Muscle of back (tissue), 11 donors: ENCODE measurements around the gene RASSF5. TPM values are rescaled to one million over a fixed set of nuclear protein-coding genes. Genes with fewer than 3 reads are reported as not detected.

Source experiments
- DNase-seq, 3 donors: peaks; one replicate each; pipeline versions ENCODE4 v3.0.0 to v3.0.0-alpha.2; 2013
- polyA plus RNA-seq, 10 donors: library from polyadenylated mRNA; unstranded; fragments of 120-200 nt; gene quantifications; one replicate each; pipeline ENCODE4 v1.2.1, GENCODE V29; 2013; ENCODE audit not compliant: insufficient read length in 10 of 10

RASSF5 gene
- polyA plus RNA-seq, 10 donors = 5.9 to 12.8 (median 8.0) TPM

DNA sequence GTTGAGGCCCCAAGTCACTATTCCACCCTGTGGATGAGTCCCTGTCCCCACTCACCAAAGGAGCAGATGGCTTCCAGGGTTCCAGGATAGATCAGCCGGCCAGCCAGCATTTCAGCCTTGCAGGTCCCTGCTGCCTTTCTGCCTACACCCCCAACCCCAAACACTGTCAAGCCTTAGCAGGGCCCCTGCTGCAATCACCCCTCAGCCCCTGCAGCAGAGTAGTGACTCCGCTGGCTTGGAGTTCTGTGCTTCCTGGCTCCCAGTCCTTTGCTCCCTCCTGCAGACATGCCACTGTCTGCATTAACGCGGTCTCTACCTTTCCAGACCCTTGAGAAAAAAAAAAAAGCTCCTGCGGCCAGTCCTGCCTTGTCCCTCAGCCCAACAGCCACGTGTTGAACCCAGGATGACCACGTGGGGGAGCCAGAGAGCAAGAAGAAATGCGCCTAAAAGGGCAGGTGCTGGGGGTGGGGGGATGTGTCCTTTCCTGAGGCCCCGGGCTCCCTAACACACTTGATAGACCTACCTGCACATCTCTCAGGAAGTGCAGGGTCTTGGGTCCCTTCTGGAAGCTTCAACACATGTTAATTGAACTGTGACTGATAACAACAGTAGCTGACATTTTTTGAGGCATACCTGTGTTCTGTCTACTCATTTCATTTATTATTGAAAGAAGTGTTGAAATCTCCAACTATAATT, 37.4 kb downstream of the RASSF5 start:
- DNase-seq = peak; percentile 42 to 81 (median 69)

DNA sequence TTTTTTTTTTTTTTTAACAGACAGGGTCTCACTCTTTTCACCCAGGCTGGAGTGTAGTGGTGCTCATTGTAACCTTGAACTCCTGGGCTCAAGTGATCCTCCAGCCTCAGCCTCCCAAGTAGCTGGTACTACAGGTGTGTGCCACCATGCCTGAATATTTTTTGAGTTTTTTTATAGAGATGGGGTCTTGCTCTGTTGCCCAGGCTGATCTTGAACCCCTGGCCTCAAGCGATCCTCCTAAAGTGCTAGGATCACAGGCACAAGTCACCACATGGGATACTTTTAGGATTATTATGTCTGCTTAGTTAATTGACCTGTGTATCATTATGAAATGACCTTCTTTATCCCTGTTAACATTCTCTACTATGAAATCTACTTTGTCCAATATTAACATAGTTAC, 38.0 kb downstream of the RASSF5 start:
- DNase-seq = no peak

GRCh38 chr1:206547104-206547503, 39.8 kb downstream of the RASSF5 start:
- no peak for DNase-seq

GRCh38 chr1:206550446-206550845, 43.1 kb downstream of the RASSF5 start:
- no peak for DNase-seq

GRCh38 chr1:206551296-206551985, 44.1 kb downstream of the RASSF5 start:
- DNase-seq = no peak

DNA sequence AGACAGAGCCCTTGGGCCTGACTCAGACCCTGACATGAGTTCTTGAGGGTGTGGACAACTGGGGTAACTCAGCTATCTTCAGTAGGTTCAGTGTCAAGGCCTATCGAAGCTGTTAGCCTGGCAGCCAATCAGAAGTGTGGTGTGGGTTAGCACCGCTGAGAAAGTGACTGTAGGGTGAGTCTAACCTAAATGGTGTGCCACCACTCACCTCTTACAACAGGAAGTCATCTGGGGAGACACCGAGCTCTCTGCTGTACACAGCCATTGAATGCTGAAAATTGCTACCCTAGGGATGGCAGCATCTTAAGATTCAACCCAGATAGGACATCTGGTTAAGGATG, 44.6 kb downstream of the RASSF5 start:
- no peak for DNase-seq

DNA sequence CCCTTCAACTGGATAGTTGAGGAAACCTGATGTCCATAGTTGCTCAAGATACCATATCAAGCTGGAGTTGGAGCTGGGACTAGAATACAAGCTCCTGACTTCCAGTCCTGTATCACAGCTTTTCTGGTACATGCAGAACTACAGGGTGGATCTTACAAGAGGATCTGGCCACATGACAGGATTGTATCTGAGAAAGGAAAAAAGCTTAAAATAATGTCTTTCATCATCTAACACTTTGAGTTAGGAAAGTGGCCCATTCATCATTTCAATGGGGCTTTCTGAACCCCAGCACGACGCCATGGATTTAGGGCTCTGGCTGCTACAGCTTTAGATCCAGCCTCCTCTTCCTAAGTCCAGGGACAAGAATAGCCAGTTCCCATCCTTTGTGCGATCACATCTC, 46.9 kb downstream of the RASSF5 start:
- no peak for DNase-seq

DNA sequence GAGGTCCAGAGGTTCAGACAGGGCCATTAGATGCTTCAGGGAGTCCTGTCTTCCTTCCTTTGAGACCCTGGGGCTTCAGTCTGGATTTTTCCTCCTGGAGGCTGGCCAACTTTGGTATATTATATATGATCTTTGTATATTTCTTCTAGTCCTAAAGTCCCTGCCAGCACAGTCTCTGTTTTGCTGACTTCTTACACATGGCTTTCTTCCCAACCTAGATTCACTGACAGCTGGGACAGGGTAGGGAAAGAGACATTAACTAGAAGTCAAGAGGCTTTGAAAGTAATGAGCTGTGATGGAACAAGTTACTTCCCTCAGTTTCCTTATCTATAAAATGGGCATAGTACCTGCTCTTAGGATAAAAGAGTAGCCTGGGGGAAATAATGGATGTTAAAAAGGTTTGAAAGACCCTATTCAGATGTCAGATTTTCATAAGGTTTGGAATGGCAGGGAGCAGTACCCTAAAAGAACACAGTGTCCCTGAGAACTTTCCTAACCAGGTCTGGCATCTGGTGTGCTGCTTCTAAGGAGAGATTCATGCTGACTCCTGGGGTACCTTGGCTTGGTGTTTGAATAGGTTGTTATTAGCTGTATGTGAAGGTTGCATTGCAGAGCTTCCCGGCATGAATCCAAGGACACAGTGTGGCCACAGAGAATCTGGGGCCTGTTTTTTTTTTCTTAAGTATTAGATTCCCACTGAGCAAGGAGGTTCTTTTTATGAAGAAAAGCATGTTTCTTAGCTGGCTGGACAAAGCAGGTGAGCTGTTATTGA, 47.6 kb downstream of the RASSF5 start:
- no peak for DNase-seq

DNA sequence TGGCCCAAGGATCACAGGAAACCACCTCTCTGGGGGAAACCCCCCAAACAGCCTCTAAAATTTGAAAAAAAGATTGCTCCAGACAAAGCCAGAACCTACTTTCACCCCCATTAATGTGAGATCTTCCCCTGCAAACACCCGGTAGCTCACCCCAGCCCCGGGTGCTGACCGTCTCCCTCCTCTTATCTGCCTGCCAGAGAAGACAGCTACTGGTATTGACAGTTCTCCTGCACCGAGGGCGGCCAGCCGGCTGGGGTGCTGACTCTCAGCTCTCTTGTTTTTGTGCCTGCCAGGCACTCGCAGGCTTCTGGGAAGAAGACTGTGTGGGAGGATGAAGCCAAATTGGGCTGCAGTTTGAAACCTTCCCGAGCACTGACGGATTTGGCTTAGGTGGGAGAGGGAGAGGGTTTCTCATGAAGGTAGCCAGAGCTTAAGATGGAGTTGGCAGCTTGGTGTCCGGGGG, 48.2 kb downstream of the RASSF5 start:
- DNase-seq = peak in 1 of 3 donors; percentile 50

DNA sequence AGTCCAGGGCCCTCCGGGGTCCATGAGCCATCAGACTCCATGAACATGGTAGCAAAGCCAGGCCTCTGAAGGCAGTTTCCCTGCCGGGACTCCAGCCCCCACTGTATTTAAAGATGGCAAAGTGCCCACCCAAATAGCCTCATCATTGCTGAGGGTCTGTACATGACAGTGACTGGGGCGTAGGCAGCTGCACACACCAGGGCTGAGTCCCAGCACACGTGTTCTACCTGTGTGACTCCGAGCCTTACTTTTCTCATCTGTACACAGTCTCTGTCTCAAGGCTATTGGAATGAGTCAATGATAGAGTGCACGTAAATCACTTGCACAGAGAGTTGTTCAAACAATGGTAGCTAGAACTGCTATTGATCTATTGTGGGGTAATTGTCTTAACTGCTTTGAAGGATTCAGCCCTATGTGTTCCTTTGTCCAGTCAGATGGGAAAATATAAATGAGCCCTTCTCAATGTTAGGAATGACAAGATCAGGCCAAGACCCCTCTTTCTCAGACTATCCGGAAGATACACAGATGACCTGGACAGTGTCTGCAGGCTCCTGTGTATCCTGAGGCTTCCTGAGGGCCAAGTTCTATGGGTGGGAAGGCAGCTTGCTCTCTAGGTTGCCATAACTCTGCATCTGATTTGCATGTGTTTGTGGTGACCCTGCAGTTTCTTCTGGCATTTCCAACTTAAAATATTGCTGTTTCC, 48.9 kb downstream of the RASSF5 start:
- DNase-seq = no peak

DNA sequence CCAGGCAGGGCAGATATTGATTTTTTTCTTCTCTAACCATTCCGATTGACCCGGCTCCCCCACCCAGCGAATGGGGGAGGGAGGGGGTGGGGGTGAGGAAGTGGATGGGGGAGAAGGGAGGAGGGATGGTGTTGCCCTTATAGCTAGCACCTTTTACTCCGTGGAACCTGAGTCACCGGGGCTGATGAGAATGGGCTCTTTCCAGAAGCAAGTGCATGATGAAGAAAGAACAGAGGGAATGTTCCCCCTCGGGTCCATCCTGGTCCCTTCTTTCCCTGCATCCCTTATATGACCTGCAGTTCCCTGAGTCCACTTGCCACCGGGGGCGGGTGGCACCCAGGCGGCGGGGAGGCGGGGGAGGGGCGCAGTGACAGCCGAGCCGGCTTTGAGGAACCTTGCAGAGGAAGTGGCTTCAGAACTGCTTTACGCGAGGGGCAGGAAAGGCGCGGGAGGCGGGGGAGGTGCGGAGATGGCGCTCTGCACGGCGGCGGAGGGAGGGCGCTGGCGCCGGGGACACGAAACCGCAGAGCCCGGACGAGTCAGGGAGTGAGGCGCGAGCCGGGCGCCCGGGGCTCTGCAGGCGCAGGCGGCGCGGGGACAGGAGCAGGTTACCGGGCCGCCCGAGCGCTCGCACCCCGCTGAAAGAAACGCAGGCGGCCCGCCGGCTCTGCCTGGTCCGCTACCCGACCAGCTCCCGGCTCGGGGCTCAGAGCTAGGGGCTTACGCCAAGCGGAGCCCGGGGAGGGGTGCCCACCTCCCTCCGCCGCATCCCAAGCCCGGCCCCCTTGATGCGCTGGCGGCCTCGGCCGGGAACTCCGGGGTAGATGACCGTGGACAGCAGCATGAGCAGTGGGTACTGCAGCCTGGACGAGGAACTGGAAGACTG, 49.7 kb downstream of the RASSF5 start:
- peak in 1 of 3 donors; percentile 79 for DNase-seq

DNA sequence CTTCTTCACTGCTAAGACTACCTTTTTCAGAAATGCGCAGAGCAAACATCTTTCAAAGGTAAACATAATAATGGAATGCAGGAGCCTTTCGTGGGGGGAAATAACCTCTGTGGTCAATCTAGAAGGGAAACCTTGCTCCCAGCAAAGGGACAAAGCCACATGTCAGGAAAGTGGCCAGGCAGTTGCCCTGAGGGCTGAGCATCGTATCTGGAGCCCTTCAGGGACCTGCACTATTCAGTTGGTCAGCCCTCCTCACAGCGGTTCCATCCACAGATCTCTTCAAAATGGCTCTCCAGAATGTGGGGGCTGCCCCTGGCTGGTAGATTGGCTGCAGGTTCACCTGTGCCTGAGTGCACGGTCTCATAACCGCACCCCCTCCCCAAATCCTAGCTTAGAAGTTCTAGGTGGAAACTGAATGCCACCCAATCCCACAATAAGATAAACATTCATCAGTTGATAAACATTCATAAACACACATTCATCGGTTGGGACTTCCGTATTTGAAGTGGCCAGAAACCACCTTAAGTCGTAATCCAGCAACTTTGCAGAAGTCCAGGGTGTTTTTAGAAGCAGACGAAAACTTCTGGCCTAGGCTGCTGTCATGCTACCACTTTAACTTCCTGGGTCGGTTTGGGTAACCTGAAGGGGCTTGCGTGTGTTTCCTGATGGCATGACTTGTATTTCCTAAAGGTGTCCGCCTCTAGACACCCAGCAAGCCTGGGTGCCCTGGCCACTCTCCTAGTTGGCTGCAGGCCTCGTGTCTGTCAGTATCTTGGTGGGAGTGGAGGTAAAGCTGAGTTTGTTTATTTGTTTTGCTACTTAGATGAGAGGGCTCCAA, 50.5 kb downstream of the RASSF5 start:
- DNase-seq = no peak

DNA sequence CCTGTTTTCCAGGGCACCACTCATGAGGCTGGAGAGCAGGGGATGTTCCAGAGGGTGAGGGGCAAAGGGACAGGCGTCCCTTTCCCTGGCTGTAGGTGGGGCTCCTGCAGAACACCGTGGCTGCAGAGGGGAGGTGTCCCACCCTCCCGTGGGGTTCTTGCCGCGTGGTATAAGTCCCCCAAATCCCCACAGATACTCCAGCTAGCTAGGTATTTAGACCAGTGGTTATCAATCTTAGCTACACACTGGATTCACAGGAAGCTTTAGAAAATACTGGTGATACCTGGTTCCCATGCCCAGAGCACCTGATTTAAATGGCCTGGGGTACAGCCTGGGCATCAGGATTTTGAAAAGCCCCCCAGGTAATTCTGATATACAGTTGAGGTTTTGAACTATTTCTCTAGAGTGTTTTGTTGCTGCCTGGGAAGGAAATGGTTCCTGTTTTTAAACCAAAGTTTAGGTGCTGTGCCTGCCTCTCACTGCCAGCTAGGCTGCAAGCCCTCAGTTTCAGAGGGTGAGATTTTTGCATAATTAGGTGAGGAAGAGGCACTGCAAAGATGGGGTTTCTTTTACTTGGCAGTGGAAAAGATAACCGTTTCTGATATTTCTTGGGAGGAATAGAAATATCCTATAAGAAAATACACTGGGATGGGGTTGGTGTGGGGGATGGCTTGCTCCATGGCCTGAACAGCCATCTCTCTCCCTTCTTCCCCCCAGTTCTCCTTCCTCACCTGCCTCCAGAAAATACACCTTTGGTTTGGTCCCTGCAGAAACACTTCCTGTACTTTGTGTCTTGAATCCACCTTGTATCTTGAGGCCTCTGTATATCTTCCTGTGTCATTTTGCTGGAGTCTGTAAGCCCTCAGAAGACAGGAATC, 51.7 kb downstream of the RASSF5 start:
- no peak for DNase-seq

- DNase-seq = no peak
Measured at GRCh38 chr1:206559672-206559995, 52.3 kb downstream of the RASSF5 start.

DNA sequence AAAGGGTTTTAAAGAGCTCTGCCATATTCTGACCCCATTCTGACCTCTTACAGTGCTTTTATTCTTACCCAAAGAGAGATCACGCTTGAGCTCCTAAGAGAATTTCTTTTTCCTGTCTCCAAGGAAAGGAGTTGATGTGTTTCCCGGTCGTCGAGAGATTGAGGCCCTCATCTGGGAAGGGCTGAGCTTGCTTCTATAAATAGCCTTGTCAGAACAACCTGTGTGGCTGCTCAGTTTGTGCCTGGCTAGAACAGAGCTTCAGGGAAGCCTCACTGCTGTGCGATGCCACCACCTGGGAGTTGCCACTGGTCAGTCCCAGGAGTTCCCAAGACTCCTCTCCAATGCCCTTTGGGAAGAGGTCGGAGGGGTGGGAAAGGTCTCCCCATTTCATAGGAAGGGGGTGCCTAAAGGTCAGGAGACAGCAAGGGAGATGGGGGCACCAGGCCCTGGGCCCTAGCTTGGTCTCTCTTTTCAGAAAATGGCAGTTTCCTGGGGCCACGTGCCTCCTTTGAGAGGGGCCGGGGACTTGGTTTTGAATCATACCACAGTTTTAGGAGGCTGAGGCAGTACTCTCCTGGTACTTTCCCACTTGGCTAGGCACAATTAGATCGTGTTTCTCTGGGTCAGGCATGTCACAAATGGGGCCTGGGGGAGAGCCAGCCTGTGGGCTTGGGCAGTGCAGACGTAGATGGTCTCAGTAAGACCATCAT, 52.8 kb downstream of the RASSF5 start:
- peak in 1 of 3 donors; percentile 59 for DNase-seq

- DNase-seq = no peak
Measured at GRCh38 chr1:206563367-206564207, 56.3 kb downstream of the RASSF5 start.

DNA sequence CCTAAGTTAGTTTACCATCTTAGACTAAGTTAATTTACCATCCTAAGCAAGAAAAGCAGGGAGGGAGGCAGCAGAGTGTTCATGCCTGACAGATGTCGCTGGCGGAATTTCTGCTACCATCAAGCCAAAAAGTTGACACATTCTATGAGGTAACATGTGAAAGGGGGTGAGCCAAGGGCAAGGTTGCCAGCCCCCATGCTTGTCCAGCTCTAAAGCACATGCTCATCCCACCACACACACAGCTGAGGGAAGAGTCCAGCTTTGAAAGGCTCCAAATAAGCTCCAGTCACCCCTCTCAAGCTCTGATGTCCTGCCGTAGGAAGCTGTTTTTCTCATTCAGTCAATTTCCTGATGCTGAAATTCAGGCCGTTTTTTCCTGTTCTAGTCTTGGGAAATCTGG, 58.7 kb downstream of the RASSF5 start:
- DNase-seq = peak in 1 of 3 donors; percentile 35

DNA sequence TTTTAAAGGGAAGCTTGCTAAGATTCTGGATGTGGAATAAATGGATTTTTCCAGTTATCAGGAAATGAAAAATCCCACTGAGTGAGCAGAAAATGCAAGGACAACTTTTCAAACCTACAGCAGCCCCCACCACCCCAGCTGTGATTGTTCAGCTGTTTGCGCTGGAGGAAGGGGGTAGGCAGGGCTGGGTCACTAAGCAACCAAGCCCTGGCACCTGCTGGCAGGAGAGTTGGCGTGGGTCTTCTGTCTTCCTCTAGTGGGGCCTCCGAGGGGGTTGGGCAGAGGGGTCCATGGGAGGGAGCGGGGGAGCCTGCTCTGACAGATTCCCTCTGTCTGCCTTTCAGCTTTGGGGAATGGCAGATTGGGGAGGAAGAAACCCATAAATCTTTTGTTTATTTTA, 59.7 kb downstream of the RASSF5 start:
- peak in 1 of 3 donors; percentile 41 for DNase-seq
